Activated T-cell treated with anti-CD3 and anti-CD28 coated beads for 24 hours (primary cell): ENCODE data around the gene GPR87.
A peak's percentile ranks its signal among the peaks of the same experiment; 100 is the strongest.

Source experiments
- DNase-seq: peaks from one replicate; pipeline ENCODE4 v3.0.0-alpha.2; 2020; ENCODE audit warnings: low read depth

GPR87 gene

DNA sequence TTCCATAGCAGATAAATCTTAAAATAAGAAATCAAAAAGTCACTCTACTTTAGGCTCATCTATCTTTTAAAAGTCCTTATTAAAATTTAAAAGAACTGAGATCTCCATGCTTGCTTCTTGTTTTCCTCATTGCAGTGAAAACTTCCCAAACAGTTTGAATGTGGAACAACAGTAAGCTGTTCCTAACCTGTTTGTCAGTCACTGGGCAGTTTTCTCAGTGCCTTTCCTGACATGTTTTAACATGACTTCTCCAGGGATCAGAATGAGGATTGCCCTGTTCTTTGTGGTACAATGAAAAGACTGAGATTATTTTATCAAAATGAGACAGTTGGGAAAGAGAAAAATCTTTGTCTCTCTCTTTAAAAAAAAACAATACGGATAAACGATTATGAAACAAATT, 774 bp downstream of the GPR87 start:
- DNase-seq = no peak

DNA sequence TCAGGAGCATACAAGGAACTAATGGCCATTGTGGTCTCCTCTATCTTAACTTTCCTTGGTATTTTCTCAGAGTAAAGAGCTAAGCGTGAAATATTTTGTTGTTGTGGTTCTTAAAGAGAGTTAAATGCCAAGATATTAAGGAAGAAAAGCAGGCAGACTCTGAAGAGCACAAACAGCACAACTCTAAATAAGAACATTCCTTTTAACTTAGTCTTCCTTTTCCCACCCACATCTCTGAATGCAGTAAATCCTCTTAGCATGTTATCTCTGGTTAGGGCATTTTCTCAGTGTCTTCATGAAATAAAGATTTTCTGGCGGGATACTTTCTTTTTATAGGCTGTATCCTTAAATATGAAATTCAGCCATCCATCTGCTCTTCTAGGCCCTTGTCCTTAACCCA, 1.5 kb downstream of the GPR87 start:
- DNase-seq = no peak

DNA sequence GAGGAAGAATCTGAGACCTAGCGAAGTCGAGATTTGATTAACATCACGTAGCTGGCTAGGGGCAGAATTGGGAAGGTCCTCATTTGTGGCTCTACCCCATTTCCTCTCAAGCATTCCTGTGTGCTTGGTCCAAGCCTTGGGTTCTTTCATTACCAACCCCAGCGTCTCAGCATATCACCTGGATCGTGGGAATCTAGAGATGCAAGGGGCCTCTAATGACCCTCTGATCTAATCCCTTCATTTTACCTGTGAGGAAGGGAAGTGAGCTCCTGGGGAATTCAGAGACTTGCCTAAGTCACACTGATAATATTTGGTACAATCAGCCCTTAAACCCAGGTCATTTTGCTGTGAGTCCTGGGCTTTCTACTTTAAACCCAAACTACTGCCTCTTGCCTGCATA, 2.0 kb downstream of the GPR87 start:
- DNase-seq = no peak

DNA sequence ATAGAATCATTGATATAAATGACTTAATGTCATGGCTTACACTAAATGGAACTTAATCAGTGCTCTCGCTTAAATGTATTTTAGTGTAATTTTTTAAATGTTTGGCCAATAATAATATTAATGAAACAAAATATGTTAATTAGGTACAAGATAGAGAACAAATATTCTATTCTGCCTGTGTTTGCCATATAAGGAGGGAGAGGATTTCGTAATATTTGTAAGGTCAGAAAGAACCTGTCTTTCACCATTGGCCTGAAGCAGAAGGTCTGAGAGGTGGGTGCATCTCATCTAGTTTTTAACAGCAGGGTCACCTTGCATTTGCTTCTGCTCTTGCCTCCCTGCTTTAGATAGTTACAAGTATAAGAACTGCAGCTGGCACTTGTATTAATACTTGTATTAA, 2.5 kb downstream of the GPR87 start:
- no peak for DNase-seq

DNA sequence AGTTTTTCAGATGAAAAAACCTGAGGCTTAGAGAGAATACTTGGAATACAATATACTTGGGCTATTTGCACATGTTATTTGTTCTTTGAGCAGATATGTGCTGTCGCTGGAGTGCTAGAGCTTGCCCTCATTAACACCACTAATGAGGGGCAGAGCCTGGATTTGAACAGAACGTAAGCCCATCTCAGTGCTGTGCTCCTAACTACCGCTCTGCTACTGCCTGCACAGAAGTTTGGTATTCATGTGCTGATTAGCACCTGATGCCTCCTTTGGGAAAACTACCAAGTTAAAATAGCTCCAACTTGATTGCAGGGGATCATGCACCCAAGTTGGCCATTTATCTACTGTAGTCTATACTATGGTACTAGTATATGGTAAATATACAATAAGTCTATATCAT, 3.6 kb downstream of the GPR87 start:
- DNase-seq = no peak

DNA sequence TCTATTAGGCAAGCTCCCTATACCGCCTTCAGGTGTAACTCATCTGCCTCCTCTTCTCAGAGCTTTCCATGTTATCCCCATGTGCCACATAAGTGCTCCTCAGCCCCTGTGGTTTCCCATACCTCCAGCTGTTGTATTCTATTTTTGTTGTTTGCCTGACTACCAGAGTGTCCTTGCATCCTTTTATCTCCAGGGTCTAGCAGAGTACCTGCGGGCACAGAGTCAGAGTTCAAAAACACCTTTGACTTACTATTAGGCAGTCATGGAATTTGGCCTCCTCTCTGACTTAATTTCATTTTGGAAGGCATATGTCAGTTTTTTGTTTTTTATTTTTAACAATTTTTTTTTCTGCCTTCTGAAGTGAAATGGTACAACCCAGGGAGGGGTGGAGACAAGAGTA, 7.1 kb downstream of the GPR87 start:
- no peak for DNase-seq

DNA sequence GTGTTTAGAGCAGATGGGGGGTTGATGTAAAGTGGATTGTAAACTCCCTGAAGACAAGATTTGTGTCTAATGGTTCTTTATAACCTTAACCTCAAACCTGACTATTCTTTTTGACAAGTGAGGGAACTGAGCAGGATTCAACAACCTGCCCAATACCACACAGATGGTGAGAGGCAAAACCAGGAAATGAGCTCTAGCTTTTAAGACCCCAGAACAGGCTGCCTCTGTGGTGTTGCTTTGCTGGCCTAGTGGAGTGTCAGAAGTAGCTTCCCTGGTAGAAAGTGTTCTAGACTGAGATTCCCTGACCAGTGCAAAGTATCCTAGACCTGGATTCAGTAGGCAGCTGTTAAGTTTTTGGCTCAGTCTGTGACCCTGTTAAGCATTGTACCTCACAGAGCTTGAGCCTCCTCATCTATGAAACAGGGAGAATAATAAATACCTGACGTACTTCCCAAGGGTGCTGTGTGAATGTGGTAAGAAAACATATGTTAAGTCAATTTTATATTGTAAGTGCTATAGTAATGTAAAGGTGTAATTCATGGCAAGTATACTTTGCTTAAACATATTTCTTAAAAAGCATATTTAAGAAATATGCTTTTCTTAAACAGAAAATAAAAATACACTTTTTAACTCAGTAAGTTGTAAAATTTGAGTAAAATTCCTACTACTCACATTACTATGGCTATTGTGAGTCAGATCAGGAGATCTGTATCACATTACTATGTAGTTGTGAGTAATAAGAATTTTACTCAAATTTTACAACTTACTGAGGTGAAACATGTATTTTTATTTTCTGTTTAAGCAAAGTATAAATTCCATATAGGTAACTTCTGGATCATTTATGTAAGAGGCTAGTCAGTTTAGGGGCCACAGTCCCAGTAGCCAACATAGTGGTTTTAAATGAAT, 8.8 kb downstream of the GPR87 start:
- DNase-seq = no peak

DNA sequence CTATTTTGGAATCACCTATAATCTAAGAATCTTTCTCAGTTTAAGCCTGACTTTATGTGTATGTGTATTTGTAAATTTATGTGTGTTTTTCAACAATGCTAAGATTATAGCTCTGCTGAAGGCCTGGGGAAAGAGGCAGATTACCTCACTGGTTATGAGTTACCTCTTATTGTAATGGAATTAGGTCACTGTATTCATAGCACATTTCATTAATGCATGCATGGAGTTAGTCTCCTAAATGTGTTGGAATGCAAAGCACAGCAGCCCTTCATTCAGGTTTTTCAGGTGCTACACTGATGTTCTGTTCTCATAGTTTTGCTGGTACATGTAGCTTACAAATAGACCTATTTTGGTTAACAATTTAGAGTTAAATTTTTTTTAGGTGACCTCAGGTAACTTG, 9.5 kb downstream of the GPR87 start:
- no peak for DNase-seq

DNA sequence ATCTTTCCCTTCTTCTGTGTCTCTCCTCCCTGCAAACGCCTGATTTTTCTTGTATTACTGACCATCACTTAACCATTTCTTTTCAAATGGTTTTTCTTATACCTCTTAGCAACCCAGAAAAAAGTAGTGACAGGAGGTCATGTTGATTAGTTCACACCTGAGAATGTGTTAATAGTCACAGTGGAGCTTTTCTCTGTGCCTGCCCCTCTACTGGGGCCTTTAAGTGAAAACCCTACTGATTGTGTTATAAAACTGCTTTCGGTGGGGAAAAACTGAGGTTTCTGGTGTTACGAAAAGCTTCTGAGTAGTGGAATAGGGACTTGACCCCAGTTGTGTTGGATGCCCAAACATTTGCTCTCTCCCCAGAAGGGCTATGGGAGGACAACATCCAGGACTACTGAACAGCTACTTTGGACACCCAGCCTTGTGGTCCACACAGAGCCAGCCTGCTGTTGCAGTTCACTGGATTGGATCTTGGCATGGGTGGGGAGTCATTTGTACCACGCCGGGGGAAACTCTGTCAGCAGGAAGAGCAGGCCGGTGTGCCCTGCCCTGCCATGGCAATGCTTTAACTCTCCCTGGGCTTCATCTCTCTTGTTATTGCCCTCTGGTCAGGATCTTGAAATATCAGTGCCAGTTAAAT, 10.3 kb downstream of the GPR87 start:
- DNase-seq = no peak

DNA sequence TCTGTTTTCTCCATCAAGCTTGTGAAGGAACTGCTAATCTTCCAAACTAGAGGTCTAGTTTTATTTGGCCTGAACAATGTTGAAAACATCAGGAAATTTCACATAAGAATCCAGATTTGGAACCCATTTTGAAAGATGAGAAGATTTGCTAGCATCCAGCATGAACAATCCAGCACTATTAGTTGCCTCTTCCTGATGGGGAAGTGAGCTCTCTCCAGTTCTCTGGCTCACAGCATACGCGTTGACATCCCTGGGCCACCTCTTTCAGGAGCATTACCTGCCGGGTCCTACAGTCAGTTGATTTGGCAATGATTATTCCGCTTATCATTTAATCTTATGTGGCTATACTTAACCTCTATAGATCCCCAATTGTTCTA, 10.9 kb downstream of the GPR87 start:
- no peak for DNase-seq

DNA sequence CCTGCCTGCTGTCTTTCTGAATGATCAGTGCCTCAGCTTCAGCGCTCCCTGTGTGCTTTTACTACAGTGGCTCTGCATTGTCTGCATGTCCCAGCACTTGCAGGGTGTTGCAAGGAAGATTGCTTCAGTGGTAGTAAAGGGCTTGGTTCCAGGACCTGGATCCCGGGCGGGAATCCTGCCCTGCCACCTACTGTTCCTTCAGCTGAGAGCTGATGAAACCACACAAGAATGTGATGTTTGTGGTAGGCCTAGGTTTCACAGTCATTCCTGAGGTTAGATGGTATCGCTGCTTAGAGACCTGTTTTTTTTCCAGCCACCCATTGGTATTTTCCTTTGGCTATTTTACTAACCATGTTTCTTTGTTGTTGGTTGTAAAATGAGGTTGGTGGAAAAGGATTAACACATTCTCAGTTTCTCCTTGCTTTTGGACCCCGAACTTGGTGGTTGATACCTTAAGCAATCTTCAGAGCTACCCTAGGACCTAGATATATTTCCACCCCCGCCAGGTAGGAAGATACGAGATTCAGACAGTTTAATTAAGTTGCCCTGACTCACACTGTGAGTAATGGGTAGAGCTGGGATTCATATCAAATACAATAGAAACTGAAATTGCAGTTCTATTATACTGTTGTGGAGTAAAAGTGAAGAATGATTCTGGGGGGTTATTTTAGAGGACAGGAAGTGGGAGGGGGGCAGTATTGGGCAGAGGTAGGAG, 11.4 kb downstream of the GPR87 start:
- DNase-seq = peak; percentile 30

DNA sequence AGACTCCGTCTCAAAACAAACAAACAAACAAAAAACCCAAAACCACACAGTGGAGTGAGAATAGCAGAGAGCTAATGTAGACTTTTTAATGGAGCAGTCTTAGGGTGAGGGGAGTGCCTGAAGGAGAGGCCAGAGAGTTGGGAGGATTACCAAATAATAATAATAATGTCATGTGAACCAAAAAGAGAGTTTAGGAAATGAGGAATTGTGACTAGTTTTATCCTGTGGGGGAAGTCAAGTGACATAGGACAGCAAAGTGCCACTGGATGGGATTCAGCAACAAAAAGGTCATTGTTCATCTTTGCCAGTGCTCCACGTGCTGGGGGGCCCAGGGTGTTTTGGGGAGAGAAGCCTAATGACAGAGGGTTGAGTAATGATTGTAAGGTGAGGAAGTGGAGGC, 12.9 kb downstream of the GPR87 start:
- DNase-seq = no peak

DNA sequence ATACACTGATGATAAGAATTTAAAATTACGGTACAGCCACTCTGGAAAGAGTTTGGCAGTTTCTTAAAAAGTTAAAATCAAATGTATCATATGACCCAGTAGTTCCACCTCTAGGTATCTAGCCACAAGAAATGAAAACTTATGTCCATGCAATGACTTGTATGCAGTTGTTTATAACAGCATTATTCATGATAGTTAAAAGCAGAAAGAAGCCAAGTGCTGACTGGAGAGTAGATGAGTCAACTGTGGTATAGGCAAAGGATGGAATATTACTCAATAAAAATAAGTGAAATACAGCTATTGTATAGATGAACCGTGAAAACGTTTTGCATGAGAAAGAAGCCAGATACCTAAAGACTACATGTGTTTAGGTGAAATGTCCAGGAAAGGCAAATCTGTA, 14.8 kb downstream of the GPR87 start:
- DNase-seq = no peak

DNA sequence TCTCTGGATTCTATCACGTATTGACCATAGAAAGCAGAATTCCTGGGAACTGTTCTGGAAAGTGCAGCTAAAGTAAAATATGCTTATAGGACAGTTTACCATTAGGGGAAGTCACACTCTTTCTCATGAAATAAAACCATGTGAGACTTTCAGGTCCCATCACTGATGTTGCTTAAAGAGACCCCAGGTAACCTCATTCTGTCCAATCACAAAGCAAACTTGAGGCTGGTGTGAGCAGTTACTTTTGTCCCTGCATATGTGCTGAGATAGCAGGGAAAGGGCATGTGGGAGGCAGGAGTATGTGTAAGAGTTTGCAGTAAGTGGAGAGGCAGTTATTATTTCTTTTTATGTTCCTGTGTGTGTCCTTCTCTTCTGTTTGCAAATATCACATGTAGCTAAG, 16.1 kb downstream of the GPR87 start:
- no peak for DNase-seq

DNA sequence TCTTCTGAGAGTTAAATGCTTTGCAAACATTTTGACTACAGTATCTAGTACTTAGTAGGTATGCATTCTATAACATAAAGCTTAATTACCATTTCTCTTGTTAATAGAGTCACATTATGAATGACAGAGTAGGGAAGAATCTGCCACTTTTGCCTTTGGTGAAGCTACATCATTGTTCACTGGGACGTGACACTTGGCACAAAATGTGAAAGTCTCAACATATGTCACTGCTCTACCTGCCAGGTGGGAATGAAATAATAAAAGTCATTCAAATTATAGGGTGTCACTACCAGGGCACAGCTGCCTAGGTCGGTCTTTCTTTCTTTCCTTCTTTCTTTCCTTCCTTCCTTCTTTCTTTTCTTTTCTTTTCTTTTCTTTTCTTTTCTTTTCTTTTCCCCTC, 17.6 kb downstream of the GPR87 start:
- no peak for DNase-seq

DNA sequence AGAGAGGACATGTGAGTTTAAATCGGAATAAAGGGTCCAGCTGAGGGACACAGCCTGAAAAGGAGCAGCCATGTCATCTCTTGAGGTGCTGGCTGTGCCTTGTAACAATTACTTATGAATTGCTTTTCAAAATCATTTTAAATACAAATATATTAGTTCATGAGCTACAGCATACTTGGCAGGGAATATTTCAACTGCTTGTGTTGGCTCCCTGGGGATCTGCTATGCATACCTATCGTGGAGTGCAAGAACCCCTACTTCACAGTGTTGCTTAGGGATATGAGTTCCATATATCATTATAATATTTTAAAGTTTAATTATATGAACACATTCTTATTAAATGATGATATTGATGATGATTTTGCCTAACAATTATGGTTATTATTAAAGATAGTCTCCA, 19.2 kb downstream of the GPR87 start:
- no peak for DNase-seq

DNA sequence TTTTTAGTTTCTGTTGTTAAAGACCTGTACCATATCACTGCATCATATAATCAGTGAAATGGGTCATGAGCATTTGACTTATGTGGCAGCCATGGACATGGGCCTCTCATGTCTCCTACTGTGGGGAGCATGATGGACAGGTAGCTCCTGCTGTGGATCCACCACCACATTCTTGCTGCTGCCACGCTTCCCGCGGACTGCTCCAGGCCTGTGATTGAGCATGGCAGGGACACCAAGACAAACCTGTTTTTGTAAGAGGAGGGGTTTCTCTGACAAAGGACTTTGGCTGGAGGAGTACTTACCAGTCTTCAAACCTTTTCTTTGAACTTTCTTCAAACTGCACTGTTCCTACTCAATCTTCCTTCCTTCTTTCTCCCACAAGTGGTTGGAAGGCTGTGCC, 20.4 kb downstream of the GPR87 start:
- DNase-seq = no peak

DNA sequence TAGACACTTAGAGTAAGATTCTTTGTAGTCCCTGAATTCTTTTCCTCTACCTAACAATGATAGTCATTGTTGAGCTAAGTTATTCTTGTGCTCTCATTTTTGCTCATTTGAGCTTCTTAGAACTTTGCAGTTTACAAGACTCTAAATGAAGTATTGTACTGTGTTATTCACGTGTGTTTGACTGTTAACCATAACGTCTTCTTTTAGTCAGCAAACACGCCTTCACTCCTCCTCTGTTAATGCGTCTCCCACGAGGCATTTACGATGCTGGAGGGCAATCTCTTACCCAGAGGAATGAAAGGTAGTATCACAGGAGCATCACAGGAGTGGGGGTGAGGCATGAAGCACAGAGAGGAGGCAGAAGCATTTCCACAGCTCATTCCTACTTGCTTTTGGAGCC, 23.5 kb downstream of the GPR87 start:
- no peak for DNase-seq

DNA sequence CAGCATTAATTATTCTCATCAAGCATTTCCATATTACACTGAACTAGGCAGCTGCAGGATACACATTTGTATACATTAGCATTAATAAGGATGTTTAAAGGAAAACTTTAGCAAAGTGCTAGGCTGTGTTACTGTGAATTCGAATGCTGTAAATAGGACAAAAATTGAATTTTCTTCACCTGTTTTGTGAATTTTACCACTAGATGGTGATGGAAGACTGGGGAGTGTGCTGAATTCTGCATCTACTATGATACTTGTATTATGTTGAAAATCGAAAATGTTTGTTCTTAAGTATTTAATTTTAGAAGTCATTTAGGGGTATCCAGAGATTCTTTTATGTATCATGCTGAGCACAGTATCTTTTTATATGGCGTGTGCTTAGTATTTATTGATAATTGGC, 25.9 kb downstream of the GPR87 start:
- DNase-seq = no peak

DNA sequence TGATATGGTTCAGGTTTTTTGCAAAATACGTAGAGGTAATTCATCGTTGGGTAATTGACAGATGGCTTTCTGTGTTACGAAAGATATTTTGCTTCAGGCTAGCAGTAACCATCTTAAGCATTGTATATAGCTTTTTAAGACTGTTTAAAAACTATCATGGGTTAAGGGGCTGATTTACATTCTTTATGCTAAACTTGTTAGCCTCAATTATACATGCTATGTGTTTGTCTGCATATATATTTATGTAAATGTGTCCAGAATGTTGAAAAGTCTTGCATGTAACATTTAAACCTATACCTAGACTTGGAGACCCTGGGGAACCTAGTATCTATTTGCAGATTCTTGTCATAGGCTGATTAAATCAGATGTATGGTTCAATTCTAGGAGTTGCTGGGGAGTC, 27.2 kb downstream of the GPR87 start:
- DNase-seq = no peak

DNA sequence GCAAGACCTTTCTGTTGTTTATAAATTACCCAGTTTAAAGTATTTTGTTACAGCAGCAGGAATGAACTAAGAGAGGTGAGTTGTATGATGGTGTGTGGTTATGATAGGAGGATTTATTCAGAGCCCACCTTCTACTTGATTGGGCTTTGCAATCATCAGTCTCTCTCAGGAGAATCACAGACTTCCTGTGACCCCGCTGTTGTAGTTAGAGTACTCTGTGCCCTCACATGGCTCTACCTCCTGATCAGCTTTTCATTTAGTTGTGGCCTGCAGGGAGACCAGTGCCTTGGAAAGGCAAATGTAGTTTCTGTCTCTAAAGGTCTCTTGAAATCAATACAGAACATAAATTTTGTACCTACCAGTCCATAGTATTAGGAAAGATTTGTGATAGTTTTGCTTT, 30.7 kb downstream of the GPR87 start:
- no peak for DNase-seq

DNA sequence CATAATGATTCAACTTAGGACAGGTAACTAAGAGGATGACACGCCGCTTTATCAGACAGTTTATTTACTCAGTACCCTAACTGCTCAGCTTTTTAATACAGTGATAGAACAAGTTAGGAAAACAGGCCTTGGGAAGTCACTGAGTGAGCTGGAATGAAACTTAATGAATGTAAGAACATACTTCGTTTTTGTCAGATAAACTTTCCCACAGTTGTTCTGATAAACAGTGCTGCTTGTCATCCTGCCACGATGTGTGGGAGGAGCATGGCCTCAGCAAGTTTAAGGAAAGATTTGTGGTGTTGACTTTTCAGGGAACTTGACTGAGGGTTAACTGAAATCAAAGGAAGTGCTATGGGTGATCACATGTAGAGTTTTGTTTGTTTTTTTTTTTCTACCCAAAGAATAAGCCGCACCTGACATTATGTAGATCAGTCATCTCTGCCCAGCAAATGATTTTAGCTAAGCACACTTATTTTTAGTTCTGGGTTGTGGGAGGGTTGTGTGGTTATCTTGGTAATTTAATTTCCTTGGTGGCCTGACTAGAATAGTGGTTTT, 32.6 kb downstream of the GPR87 start:
- DNase-seq = no peak

DNA sequence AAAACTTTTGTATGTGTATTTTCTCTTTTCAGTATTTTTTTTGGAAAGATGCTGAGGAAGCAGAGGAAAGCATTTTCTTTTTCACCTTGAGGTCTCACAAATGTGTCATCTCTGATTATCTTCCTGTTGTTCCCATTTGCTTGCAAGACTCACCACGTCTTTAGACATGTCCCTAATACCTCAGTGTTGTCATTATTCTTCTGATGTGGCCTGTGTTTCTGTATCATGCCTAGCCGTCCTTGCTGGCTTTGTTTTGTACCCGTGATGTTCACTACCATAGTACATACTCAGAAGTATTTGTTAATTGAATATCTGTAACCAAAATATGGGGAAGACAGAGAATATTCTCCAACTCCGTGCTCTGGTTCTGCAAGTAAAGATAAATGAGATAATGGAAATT, 33.2 kb downstream of the GPR87 start:
- DNase-seq = no peak
